ENCODE results near the gene MOK. TPM values are rescaled to one million over a fixed set of nuclear protein-coding genes. Genes with fewer than 3 reads are reported as not detected.
A peak's percentile ranks its signal among the peaks of the same experiment; 100 is the strongest.
"Not testable (repeated sequence)": the region's sequence is repeated elsewhere in the genome, so short reads cannot be mapped to it uniquely, and the experiment has no call there.

The MOK gene
- total RNA-seq, 2 experiments from 2014 or later: 6.5 to 7.4 TPM

- Mint-ChIP-seq H3K27ac (peak overlapping the region; percentile 87), H3K4me1 (peaks cover 50% of the 10 kb centered on the region), H3K4me3 (peak overlapping the region; percentile 84), H3K9me3 (no peaks in the 10 kb centered on the region), H3K27me3 (peaks cover 4% of the 10 kb centered on the region), H3K36me3 (no peaks in the 10 kb centered on the region)
- DNase-seq: peak; percentile 23
These were observed 11.4 kb upstream of the MOK start for GRCh38 chr14:102316338-102316742.

GRCh38 chr14:102315121-102315520 lies 10.2 kb upstream of the MOK start:
- no peak overlapping the region for H3K27ac Mint-ChIP-seq
- no peaks in the 10 kb centered on the region for H3K9me3 Mint-ChIP-seq
- peaks cover 41% of the 10 kb centered on the region for H3K4me1 Mint-ChIP-seq

GRCh38 chr14:102314242-102315011 lies 9.5 kb upstream of the MOK start:
- peaks cover 4% of the 10 kb centered on the region for H3K27me3 Mint-ChIP-seq
- peak; percentile 82 for DNase-seq
- H3K4me1 Mint-ChIP-seq: peaks cover 41% of the 10 kb centered on the region
- peak overlapping the region; percentile 85 for H3K4me3 Mint-ChIP-seq
- H3K36me3 Mint-ChIP-seq: no peaks in the 10 kb centered on the region
- H3K27ac Mint-ChIP-seq: peak overlapping the region; percentile 68
- H3K9me3 Mint-ChIP-seq: no peaks in the 10 kb centered on the region

More at GRCh38 chr14:102315121-102315520, 10.2 kb upstream of the MOK start:
- no peak for DNase-seq
- peaks cover 4% of the 10 kb centered on the region for H3K27me3 Mint-ChIP-seq
- H3K4me3 Mint-ChIP-seq: peak overlapping the region; percentile 85
- no peaks in the 10 kb centered on the region for H3K36me3 Mint-ChIP-seq

- H3K27ac Mint-ChIP-seq: no peak overlapping the region
- no peak for DNase-seq
These were observed 1.3 kb downstream of the MOK start for GRCh38 chr14:102303664-102304063.

GRCh38 chr14:102298303-102299070 lies 6.5 kb downstream of the MOK start:
- H3K4me3 Mint-ChIP-seq: peak overlapping the region; percentile 7
- DNase-seq, H3K9me3 Mint-ChIP-seq: not testable (repeated sequence)

More at GRCh38 chr14:102303664-102304063, 1.3 kb downstream of the MOK start:
- H3K4me1 Mint-ChIP-seq: peaks cover 9% of the 10 kb centered on the region
- H3K9me3 Mint-ChIP-seq: peaks cover under 1% of the 10 kb centered on the region
- peak overlapping the region; percentile 37 for H3K4me3 Mint-ChIP-seq
- peaks cover 4% of the 10 kb centered on the region for H3K27me3 Mint-ChIP-seq
- H3K36me3 Mint-ChIP-seq: no peaks in the 10 kb centered on the region

GRCh38 chr14:102297436-102298170 lies 7.4 kb downstream of the MOK start:
- H3K27ac Mint-ChIP-seq: no peak overlapping the region
- no peak overlapping the region for H3K4me3 Mint-ChIP-seq
- H3K4me1 Mint-ChIP-seq: peaks cover 2% of the 10 kb centered on the region
- DNase-seq: no peak
- H3K36me3 Mint-ChIP-seq: no peaks in the 10 kb centered on the region
- H3K27me3 Mint-ChIP-seq: no peaks in the 10 kb centered on the region
- peaks cover 2% of the 10 kb centered on the region for H3K9me3 Mint-ChIP-seq

More at GRCh38 chr14:102298303-102299070, 6.5 kb downstream of the MOK start:
- H3K4me1 Mint-ChIP-seq, H3K27me3 Mint-ChIP-seq, H3K36me3 Mint-ChIP-seq, H3K27ac Mint-ChIP-seq: not testable (repeated sequence)

GRCh38 chr14:102295270-102295669 lies 9.7 kb downstream of the MOK start:
- Mint-ChIP-seq H3K4me3 (no peak overlapping the region), H3K9me3 (peaks cover 2% of the 10 kb centered on the region), H3K36me3 (no peaks in the 10 kb centered on the region), H3K27me3 (peaks cover 3% of the 10 kb centered on the region), H3K27ac (no peak overlapping the region), H3K4me1 (peaks cover 2% of the 10 kb centered on the region)
- DNase-seq: no peak

GRCh38 chr14:102293781-102294180 lies 11.2 kb downstream of the MOK start:
- Mint-ChIP-seq H3K27ac (no peak overlapping the region), H3K27me3 (peaks cover 3% of the 10 kb centered on the region), H3K4me3 (no peak overlapping the region), H3K4me1 (peaks cover 2% of the 10 kb centered on the region), H3K36me3 (no peaks in the 10 kb centered on the region), H3K9me3 (peaks cover 2% of the 10 kb centered on the region)
- DNase-seq: no peak

GRCh38 chr14:102292441-102292840 lies 12.5 kb downstream of the MOK start:
- no peak for DNase-seq
- no peak overlapping the region for H3K4me3 Mint-ChIP-seq
- no peak overlapping the region for H3K27ac Mint-ChIP-seq
- H3K36me3 Mint-ChIP-seq: no peaks in the 10 kb centered on the region
- H3K4me1 Mint-ChIP-seq: no peaks in the 10 kb centered on the region
- H3K27me3 Mint-ChIP-seq: peaks cover 3% of the 10 kb centered on the region
- peaks cover 1% of the 10 kb centered on the region for H3K9me3 Mint-ChIP-seq

- peaks cover 3% of the 10 kb centered on the region for H3K27me3 Mint-ChIP-seq
- DNase-seq: no peak
- H3K36me3 Mint-ChIP-seq: no peaks in the 10 kb centered on the region
- no peak overlapping the region for H3K4me3 Mint-ChIP-seq
- H3K27ac Mint-ChIP-seq: no peak overlapping the region
- H3K9me3 Mint-ChIP-seq: peaks cover 1% of the 10 kb centered on the region
- no peaks in the 10 kb centered on the region for H3K4me1 Mint-ChIP-seq
These were observed 16.8 kb downstream of the MOK start for GRCh38 chr14:102288139-102288538.

GRCh38 chr14:102285106-102285505 lies 19.9 kb downstream of the MOK start:
- Mint-ChIP-seq H3K27me3 (no peaks in the 10 kb centered on the region), H3K27ac (no peak overlapping the region), H3K9me3 (peaks cover 1% of the 10 kb centered on the region), H3K4me1 (no peaks in the 10 kb centered on the region), H3K4me3 (no peak overlapping the region), H3K36me3 (no peaks in the 10 kb centered on the region)
- no peak for DNase-seq

GRCh38 chr14:102283631-102284129 lies 21.3 kb downstream of the MOK start:
- no peak for DNase-seq
- no peaks in the 10 kb centered on the region for H3K36me3 Mint-ChIP-seq
- no peaks in the 10 kb centered on the region for H3K4me1 Mint-ChIP-seq
- H3K27me3 Mint-ChIP-seq: no peaks in the 10 kb centered on the region
- no peak overlapping the region for H3K4me3 Mint-ChIP-seq
- H3K9me3 Mint-ChIP-seq: peaks cover 1% of the 10 kb centered on the region
- H3K27ac Mint-ChIP-seq: no peak overlapping the region

- H3K4me1 Mint-ChIP-seq: no peaks in the 10 kb centered on the region
These were observed 22.1 kb downstream of the MOK start for GRCh38 chr14:102282751-102283465.

GRCh38 chr14:102280376-102280962 lies 24.5 kb downstream of the MOK start:
- Mint-ChIP-seq H3K36me3 (no peaks in the 10 kb centered on the region), H3K9me3 (no peaks in the 10 kb centered on the region), H3K27me3 (no peaks in the 10 kb centered on the region), H3K27ac (no peak overlapping the region), H3K4me1 (no peaks in the 10 kb centered on the region), H3K4me3 (no peak overlapping the region)
- DNase-seq: no peak

More at GRCh38 chr14:102282751-102283465, 22.1 kb downstream of the MOK start:
- DNase-seq: no peak
- no peaks in the 10 kb centered on the region for H3K27me3 Mint-ChIP-seq
- no peak overlapping the region for H3K4me3 Mint-ChIP-seq
- H3K27ac Mint-ChIP-seq: no peak overlapping the region
- no peaks in the 10 kb centered on the region for H3K9me3 Mint-ChIP-seq
- H3K36me3 Mint-ChIP-seq: no peaks in the 10 kb centered on the region

Measured in activated naive CD8-positive, alpha-beta T cell treated with anti-CD3 and anti-CD28 coated beads for 36 hours (primary cell).